PFSK-1 (cell line): ENCODE results near the gene CCNO.

Source experiments
- FOXP2 ChIP-seq: optimal IDR thresholded peaks from 2 replicates; pipeline ENCODE3; 2011; ENCODE audit warnings: borderline replicate concordance, control low read depth, inconsistent platforms; ENCODE audit not compliant: insufficient read depth; ENCODE audit errors: extremely low read length, extremely low read depth
- POLR2AphosphoS5 ChIP-seq: IDR thresholded peaks from 2 replicates; pipeline ENCODE4 v1.6.1; 2012; ENCODE audit warnings: low read depth, mild to moderate bottlenecking, control low read depth, low read length, moderate library complexity
- REST ChIP-seq, 2 experiments: IDR thresholded peaks; 2 replicates each; pipeline versions ENCODE4 v1.6.1 to v1.8.0; 2011 to 2012; ENCODE audit warnings: low read depth in 2 of 2, low read length in 2 of 2, control low read depth in 1 of 2, inconsistent platforms in 1 of 2, mild to moderate bottlenecking in 1 of 2, moderate library complexity in 1 of 2; ENCODE audit not compliant: insufficient read depth in 1 of 2
- SIN3A ChIP-seq: IDR thresholded peaks from 2 replicates; pipeline ENCODE4 v1.6.1; 2012; ENCODE audit warnings: mild to moderate bottlenecking, low read length, moderate library complexity, borderline replicate concordance; ENCODE audit not compliant: insufficient read depth
- TAF1 ChIP-seq: IDR thresholded peaks from 2 replicates; pipeline ENCODE4 v1.6.1; 2012; ENCODE audit warnings: low read length, control low read depth, borderline replicate concordance; ENCODE audit not compliant: insufficient read depth

The CCNO gene

GRCh38 chr5:55222092-55222984, 11.1 kb downstream of the CCNO start:
- TF ChIP-seq REST (IDR thresholded peaks at IDR 0.05; ENCODE audit: insufficient read depth in 1 of 2, low read depth in 2 of 2, low read length in 2 of 2), result no peak
- TF ChIP-seq POLR2AphosphoS5, result no peak
- no peak for TF ChIP-seq FOXP2
- no peak for TF ChIP-seq TAF1
- TF ChIP-seq SIN3A, result no peak

- no peak for TF ChIP-seq SIN3A
- TF ChIP-seq FOXP2, result no peak
- no peak for TF ChIP-seq REST (IDR thresholded peaks at IDR 0.05; ENCODE audit: insufficient read depth in 1 of 2, low read depth in 2 of 2, low read length in 2 of 2)
- TF ChIP-seq TAF1, result no peak
- TF ChIP-seq POLR2AphosphoS5, result no peak
These were observed 12.8 kb downstream of the CCNO start for GRCh38 chr5:55220433-55221185.

GRCh38 chr5:55219770-55220169, 13.6 kb downstream of the CCNO start:
- TF ChIP-seq FOXP2, result no peak
- TF ChIP-seq REST (IDR thresholded peaks at IDR 0.05; ENCODE audit: insufficient read depth in 1 of 2, low read depth in 2 of 2, low read length in 2 of 2), result no peak
- no peak for TF ChIP-seq TAF1
- no peak for TF ChIP-seq POLR2AphosphoS5
- TF ChIP-seq SIN3A, result no peak

- TF ChIP-seq FOXP2, result no peak
- no peak for TF ChIP-seq POLR2AphosphoS5
- TF ChIP-seq TAF1, result no peak
These were observed 14.4 kb downstream of the CCNO start for GRCh38 chr5:55218967-55219366.

- no peak for TF ChIP-seq TAF1
- no peak for TF ChIP-seq REST (IDR thresholded peaks at IDR 0.05; ENCODE audit: insufficient read depth in 1 of 2, low read depth in 2 of 2, low read length in 2 of 2)
- TF ChIP-seq POLR2AphosphoS5, result no peak
- no peak for TF ChIP-seq SIN3A
- no peak for TF ChIP-seq FOXP2
These were observed 22.1 kb downstream of the CCNO start for GRCh38 chr5:55211184-55211874.
